ENCODE measurements around the gene BORCS5. TPM values are rescaled to one million over a fixed set of nuclear protein-coding genes. Genes with fewer than 3 reads are reported as not detected.

The BORCS5 gene
- polyA plus RNA-seq, 2 of the 4 experiments (the other 2 are of a cell fraction) = 5.1 to 10.2 TPM

DNA sequence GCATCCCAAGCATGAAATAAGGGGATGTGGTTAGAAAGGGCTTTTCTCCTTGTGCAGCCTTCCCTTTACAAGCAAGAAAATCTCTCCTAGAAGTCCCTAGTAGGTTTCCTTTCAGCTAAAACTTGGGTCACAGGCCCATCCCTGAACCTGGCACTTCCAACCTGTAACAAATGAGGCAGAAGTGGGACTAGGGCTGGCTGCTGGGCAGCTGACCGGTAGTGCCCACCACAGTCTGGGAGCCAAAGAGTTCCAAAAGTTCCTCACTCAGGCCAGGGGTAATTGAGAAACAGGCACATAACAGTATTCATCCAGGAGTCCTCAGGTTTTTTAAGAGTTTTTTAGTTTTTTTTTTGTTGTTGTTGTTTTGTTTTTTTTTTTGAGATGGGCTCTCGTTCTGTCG, 30.6 kb upstream of the BORCS5 start:
- H3K27ac ChIP-seq = peak overlapping the region in 1 of 2 experiments; percentile 55; a peak in 1 of 6 replicates
- no peak overlapping the region for H3K4me2 ChIP-seq
- WGBS (ENCODE audit: missing lambda C conversion rate) = 93% methylated on average over 3 of the region's 3 CpGs
- FAIRE-seq (no peak), ATAC-seq (no peak), DNase-seq (ENCODE audit: low read depth in 1 of 2, low spot score in 1 of 2) (no peak)
- no peak overlapping the region for H3K4me3 ChIP-seq
- H3K4me1 ChIP-seq = peaks cover 5% of the 10 kb centered on the region
- POLR2A ChIA-PET = interaction anchor here (1.7 kb wide), 1 partner anchor 59 kb away, joined by 6 read pairs; the partner anchor contains the start of gene LRP6
- no peaks in the 10 kb centered on the region for H3K9me3 ChIP-seq
- CTCF ChIA-PET = interaction anchor here (0.6 to 13.8 kb wide), 14 partner anchors 8 to 340 kb away, joined by 3 to 214 read pairs (median 5); no protein-coding TSS in a partner anchor
- TF ChIP-seq, protein P1, sequence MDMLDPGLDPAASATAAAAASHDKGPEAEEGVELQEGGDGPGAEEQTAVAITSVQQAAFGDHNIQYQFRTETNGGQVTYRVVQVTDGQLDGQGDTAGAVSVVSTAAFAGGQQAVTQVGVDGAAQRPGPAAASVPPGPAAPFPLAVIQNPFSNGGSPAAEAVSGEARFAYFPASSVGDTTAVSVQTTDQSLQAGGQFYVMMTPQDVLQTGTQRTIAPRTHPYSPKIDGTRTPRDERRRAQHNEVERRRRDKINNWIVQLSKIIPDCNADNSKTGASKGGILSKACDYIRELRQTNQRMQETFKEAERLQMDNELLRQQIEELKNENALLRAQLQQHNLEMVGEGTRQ (IDR thresholded peaks at IDR 0.05) = no peak
- TF ChIP-seq CHD2 (IDR thresholded peaks at IDR 0.05; ENCODE audit: low read length, partially characterized antibody) (no peak), GATA3 (IDR thresholded peaks at IDR 0.05; ENCODE audit: borderline replicate concordance) (no peak), KDM1A (IDR thresholded peaks at IDR 0.05; ENCODE audit: low read depth) (no peak), RFX5 (IDR thresholded peaks at IDR 0.05) (no peak), EHMT2 (IDR thresholded peaks at IDR 0.05; ENCODE audit: low read depth) (no peak), HES2 (IDR thresholded peaks at IDR 0.05) (no peak), ELK1 (IDR thresholded peaks at IDR 0.05; ENCODE audit: low read depth, low read length) (no peak), NR3C1 (IDR thresholded peaks at IDR 0.05) (no peak), FOSB (CRISPR knock-in tag; IDR thresholded peaks at IDR 0.05) (no peak), ZNF302 (CRISPR knock-in tag; IDR thresholded peaks at IDR 0.05) (no peak), PHF8 (IDR thresholded peaks at IDR 0.05; ENCODE audit: borderline replicate concordance, low read depth) (no peak), HOXB13 (CRISPR knock-in tag; IDR thresholded peaks at IDR 0.05; ENCODE audit: low read depth) (no peak), MYC (IDR thresholded peaks at IDR 0.05; ENCODE audit: borderline replicate concordance, low read length) (no peak), RAD21 (conservative IDR thresholded peaks at IDR 0.05 in 1 of 2, IDR thresholded peaks at IDR 0.05 in 1 of 2) (no peak), FOXS1 (CRISPR knock-in tag; IDR thresholded peaks at IDR 0.05) (no peak)
- TF ChIP-seq, protein P2, sequence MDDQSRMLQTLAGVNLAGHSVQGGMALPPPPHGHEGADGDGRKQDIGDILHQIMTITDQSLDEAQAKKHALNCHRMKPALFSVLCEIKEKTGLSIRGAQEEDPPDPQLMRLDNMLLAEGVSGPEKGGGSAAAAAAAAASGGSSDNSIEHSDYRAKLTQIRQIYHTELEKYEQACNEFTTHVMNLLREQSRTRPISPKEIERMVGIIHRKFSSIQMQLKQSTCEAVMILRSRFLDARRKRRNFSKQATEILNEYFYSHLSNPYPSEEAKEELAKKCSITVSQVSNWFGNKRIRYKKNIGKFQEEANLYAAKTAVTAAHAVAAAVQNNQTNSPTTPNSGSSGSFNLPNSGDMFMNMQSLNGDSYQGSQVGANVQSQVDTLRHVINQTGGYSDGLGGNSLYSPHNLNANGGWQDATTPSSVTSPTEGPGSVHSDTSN (IDR thresholded peaks at IDR 0.05) = no peak
- TF ChIP-seq, protein P3, sequence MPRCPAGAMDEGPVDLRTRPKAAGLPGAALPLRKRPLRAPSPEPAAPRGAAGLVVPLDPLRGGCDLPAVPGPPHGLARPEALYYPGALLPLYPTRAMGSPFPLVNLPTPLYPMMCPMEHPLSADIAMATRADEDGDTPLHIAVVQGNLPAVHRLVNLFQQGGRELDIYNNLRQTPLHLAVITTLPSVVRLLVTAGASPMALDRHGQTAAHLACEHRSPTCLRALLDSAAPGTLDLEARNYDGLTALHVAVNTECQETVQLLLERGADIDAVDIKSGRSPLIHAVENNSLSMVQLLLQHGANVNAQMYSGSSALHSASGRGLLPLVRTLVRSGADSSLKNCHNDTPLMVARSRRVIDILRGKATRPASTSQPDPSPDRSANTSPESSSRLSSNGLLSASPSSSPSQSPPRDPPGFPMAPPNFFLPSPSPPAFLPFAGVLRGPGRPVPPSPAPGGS (IDR thresholded peaks at IDR 0.05) = no peak

DNA sequence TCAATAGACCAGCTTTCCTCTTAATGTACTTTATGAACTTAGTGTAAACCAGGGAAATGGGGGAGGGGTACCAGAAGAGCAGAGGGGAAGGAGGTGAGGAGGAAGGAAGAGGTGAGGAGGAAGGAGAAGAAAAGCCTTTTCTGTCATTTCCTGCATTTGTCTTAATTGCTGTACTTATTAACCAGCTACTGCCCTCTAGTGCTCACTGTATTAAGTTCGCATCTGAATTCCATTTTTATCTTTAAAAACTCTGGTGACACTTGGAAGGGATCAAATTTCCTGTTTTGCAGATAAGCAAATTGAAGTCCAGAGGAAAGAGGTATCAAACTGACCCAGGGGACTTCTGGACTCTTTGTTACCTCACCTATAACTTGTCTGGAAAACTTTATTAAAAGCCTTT, 29.1 kb upstream of the BORCS5 start:
- H3K4me1 ChIP-seq = peaks cover 5% of the 10 kb centered on the region
- peak; percentile 61 to 68; a peak in 4 of 6 replicates for ATAC-seq
- peak overlapping the region; percentile 15 to 63; a peak in 4 of 6 replicates for H3K27ac ChIP-seq
- H3K9me3 ChIP-seq = no peaks in the 10 kb centered on the region
- POLR2A ChIA-PET = interaction anchor here (1.7 kb wide), 1 partner anchor 61 kb away, joined by 6 read pairs; the partner anchor contains the start of gene LRP6
- CTCF ChIA-PET = interaction anchor here (0.5 to 13.8 kb wide), 57 partner anchors 8 to 1554 kb away, joined by 3 to 214 read pairs (median 4); partner anchors contain the start of genes BORCS5, LRP6 and MANSC1
- WGBS (ENCODE audit: missing lambda C conversion rate) = 0% methylated on average over 1 of the region's 1 CpG
- peak; percentile 89 for FAIRE-seq
- DNase-seq (ENCODE audit: low read depth in 1 of 2, low spot score in 1 of 2) = peak; percentile 55 to 82
- no peak overlapping the region for H3K4me3 ChIP-seq
- H3K4me2 ChIP-seq = no peak overlapping the region
- TF ChIP-seq CTCF (IDR thresholded peaks at IDR 0.05) = peak; percentile 92
- TF ChIP-seq, protein P4, sequence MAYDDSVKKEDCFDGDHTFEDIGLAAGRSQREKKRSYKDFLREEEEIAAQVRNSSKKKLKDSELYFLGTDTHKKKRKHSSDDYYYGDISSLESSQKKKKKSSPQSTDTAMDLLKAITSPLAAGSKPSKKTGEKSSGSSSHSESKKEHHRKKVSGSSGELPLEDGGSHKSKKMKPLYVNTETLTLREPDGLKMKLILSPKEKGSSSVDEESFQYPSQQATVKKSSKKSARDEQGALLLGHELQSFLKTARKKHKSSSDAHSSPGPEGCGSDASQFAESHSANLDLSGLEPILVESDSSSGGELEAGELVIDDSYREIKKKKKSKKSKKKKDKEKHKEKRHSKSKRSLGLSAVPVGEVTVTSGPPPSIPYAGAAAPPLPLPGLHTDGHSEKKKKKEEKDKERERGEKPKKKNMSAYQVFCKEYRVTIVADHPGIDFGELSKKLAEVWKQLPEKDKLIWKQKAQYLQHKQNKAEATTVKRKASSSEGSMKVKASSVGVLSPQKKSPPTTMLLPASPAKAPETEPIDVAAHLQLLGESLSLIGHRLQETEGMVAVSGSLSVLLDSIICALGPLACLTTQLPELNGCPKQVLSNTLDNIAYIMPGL (CRISPR knock-in tag; IDR thresholded peaks at IDR 0.05; ENCODE audit: borderline replicate concordance) = no peak
- TF ChIP-seq MYC (IDR thresholded peaks at IDR 0.05; ENCODE audit: borderline replicate concordance, low read length) = no peak
- no peak for TF ChIP-seq GATA3 (IDR thresholded peaks at IDR 0.05; ENCODE audit: borderline replicate concordance)
- no peak for TF ChIP-seq HEYL (CRISPR knock-in tag; IDR thresholded peaks at IDR 0.05)
- TF ChIP-seq, protein P2 (IDR thresholded peaks at IDR 0.05) = no peak
- no peak for TF ChIP-seq KDM5A (IDR thresholded peaks at IDR 0.05)
- TF ChIP-seq SMC3 (IDR thresholded peaks at IDR 0.05) = peak; percentile 92
- TF ChIP-seq, protein P5, sequence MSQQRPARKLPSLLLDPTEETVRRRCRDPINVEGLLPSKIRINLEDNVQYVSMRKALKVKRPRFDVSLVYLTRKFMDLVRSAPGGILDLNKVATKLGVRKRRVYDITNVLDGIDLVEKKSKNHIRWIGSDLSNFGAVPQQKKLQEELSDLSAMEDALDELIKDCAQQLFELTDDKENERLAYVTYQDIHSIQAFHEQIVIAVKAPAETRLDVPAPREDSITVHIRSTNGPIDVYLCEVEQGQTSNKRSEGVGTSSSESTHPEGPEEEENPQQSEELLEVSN (IDR thresholded peaks at IDR 0.05; ENCODE audit: borderline replicate concordance, low read depth) = no peak
- TF ChIP-seq RFX5 (IDR thresholded peaks at IDR 0.05) = no peak
- no peak for TF ChIP-seq HOXB5 (CRISPR knock-in tag; IDR thresholded peaks at IDR 0.05)
- no peak for TF ChIP-seq MAFK (IDR thresholded peaks at IDR 0.05; ENCODE audit: partially characterized antibody)
